HUES48 (cell line): ENCODE measurements around the gene DPY19L1.
"Not testable (repeated sequence)": the region's sequence is repeated elsewhere in the genome, so short reads cannot be mapped to it uniquely, and the experiment has no call there.

ENCODE experiments used
- H3K27ac ChIP-seq: one replicate; pipeline ENCODE4 v1.7.0; 2013; ENCODE audit warnings: low read depth, low read length, inconsistent platforms
- H3K27me3 ChIP-seq: 2 replicates; pipeline ENCODE4 v1.6.1; 2013; ENCODE audit warnings: mild to moderate bottlenecking, low read length; ENCODE audit not compliant: control insufficient read depth, insufficient read depth
- H3K36me3 ChIP-seq: 2 replicates; pipeline ENCODE4 v1.6.1; 2013; ENCODE audit warnings: low read length; ENCODE audit not compliant: control insufficient read depth, insufficient read depth
- H3K4me1 ChIP-seq: 2 replicates; pipeline ENCODE4 v1.6.1; 2013; ENCODE audit warnings: mild to moderate bottlenecking, low read length; ENCODE audit not compliant: control insufficient read depth, insufficient read depth
- H3K4me3 ChIP-seq: 2 replicates; pipeline ENCODE4 v1.5.1; 2013; ENCODE audit warnings: mild to moderate bottlenecking, low read depth, low read length
- H3K9ac ChIP-seq: 2 replicates; pipeline ENCODE4 v1.6.1; 2013; ENCODE audit warnings: mild to moderate bottlenecking, low read depth, low read length, moderate library complexity
- H3K9me3 ChIP-seq: 2 replicates; pipeline ENCODE4 v1.6.1; 2013; ENCODE audit warnings: low read length; ENCODE audit not compliant: control insufficient read depth, insufficient read depth

DPY19L1 gene

GRCh38 chr7:34883855-34884254 is 153.4 kb downstream of the DPY19L1 start:
- peaks cover 20% of the 10 kb centered on the region; the same call in 1 of the 2 replicates for H3K9me3 ChIP-seq
- not testable (repeated sequence) for H3K27ac ChIP-seq, H3K4me3 ChIP-seq, H3K27me3 ChIP-seq, H3K36me3 ChIP-seq, H3K4me1 ChIP-seq, H3K9ac ChIP-seq

- Histone ChIP-seq H3K4me3 (no peak overlapping the region), H3K27ac (no peak overlapping the region), H3K36me3 (no peaks in the 10 kb centered on the region), H3K9ac (no peak overlapping the region), H3K4me1 (peaks cover 9% of the 10 kb centered on the region; the same call in 1 of the 2 replicates), H3K27me3 (no peaks in the 10 kb centered on the region), H3K9me3 (peaks cover 20% of the 10 kb centered on the region; the same call in 1 of the 2 replicates)
These were observed 157.4 kb downstream of the DPY19L1 start for GRCh38 chr7:34879871-34880270.

GRCh38 chr7:34878944-34879735 is 158.1 kb downstream of the DPY19L1 start:
- H3K4me1 ChIP-seq, H3K9ac ChIP-seq, H3K36me3 ChIP-seq, H3K4me3 ChIP-seq, H3K27ac ChIP-seq, H3K27me3 ChIP-seq: not testable (repeated sequence)
- peaks cover 16% of the 10 kb centered on the region; the same call in 1 of the 2 replicates for H3K9me3 ChIP-seq
